Jurkat, Clone E6-1 (cell line): ENCODE measurements around the gene KRT86.

Experiments used
- DNase-seq: peaks from one replicate; pipeline ENCODE4 v3.0.0-alpha.2; 2011; ENCODE audit warnings: low read depth, low spot score
- H3K4me3 ChIP-seq: 2 replicates; pipeline ENCODE4 v1.5.1; 2011; ENCODE audit warnings: mild to moderate bottlenecking, low read length, control low read depth, moderate library complexity

The KRT86 gene

DNA sequence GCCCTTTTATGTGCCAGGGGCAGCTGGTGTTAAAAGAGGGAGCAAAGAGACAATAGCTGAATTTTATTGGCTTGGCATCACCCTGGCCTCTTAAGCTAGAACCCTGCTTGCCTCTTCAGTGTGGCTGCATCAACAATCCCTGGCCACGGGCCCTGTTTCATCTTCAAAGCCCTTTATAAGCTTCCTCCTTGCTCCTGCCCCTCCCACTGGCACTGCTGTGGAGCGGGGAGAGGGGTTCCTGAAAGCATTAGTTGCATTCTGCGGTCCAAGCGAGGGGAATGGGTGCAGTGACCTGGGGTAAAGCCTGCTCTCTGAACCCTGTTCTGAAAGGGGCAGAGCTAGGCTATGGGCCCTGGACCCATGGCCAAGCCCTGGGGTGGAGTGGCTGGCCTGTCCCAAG is 47.0 kb downstream of the KRT86 start:
- DNase-seq = no peak
- H3K4me3 ChIP-seq = no peak overlapping the region

DNA sequence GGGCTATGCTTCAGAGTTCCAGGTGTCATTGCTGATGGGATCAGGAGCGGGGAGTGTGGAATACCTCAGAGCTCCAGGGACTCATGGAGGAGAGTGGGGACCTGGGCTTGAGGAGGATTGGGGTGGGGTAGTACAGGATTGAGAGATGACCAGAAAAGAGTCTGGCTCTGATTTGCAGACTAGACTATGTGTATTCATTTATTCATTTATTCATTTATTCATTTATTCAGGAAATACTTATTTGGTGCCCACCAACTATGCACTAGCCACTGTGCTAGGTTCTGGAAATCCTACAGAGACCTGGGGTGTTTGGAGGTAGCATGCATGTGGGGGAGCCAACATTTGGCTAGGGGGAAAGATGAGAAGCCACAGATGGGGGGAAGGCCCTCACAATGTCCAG is 47.6 kb downstream of the KRT86 start:
- H3K4me3 ChIP-seq = no peak overlapping the region
- DNase-seq = no peak

DNA sequence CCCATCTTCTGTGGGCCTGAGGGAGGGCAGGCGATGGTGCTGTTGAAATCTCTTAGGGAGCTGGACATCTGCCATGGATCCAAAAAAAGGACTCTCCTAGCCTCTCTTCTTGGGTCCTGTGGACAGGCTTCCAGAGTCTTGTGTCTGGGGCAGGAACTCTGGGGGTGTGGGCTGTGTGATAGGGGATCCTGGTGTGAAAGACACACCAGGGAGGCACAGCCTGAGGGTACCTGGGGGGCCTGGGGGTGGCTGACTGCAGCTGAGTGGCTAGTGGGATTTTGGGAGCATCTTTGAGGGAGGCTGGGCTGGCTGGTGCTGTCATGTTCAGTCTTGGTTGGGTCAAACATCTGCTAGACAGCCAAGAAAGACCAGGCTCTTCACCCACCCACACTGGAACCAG is 48.6 kb downstream of the KRT86 start:
- no peak overlapping the region for H3K4me3 ChIP-seq
- no peak for DNase-seq

DNA sequence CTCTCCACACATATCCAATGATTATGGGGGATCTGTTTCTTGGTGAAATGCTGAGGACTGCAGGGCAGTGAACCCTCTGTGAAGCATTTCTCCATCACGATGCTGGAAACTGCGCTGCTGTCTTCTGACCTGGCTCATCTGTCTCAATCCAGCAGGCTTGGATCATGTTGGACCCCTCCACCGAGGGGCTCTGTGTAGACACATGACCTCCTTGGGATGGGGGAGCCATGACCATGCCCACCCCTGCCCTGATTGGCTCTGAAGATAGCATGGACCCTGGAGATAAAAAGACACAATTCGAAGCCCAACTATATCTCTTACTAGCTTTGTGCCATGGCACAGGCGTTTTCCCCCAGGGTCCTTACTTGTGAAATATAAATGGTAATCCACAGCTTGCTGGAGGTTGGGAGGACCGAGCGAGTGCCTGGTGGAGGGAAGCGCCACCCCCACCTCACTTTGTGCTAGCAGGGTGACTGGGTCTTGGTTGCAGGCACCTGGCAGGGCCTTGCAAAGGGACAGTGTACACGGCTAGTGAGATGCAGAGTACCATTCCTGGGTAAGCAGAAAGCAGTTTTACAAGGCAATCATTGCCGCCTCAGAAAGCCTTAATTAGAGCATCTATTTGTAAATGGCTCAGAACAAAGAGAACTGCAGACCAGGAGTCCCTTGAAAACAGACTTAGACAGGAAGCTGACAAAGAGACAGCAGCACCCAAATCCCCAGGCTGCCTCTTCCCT is 49.1 kb downstream of the KRT86 start:
- no peak for DNase-seq
- no peak overlapping the region for H3K4me3 ChIP-seq

DNA sequence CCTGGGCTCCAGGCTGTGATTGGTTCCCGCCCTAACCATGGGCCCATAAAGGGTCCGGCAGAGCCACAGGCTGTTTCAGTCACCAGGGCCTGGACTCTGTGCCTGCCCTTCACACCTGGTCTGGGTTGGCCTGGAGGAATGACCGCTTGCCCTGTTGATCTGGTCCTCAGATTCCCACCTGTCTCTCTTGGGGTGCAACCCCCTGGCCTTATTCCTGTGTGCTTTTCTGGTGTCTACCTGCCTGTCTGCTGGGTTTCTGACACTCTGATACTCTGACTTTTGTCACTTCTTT is 49.7 kb downstream of the KRT86 start:
- DNase-seq = no peak
- H3K4me3 ChIP-seq = no peak overlapping the region

DNA sequence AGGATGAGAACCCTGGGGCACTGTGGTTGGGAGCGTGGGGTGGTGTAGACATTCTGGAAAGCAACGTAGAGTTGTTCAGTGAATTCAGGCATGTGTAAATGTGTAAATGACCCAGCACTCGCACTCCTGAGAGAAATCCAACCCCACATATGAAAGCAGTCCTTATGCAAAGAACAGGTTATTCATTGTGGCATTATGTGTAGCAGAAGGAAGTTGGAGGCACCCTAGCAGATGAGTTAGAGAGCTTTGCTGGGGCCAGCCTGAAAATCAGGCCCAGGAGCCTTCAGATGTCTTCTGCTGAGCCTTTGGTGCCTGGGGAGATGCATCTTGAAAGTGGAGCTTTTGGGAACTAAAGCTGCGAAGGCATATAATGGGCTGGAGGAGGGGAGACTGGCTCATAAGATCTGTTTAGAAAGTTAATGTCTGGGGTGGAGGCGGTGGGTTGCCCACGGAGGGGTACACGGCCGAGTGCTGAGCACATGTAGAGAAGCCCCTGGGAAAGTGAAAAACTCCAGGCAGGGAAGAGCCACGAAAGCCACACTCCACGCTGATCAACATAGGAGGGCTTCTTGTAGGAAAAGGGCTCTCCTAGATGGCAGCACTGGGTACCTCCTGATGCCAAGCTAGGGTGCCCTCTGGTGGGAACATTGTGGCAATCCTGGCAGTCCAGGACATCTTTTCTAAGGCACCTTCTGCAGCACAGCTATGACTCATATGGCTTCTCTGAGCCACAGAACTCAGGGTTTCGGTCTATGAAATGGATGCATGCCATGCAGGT is 52.8 kb downstream of the KRT86 start:
- peak; percentile 82 for DNase-seq
- no peak overlapping the region for H3K4me3 ChIP-seq

DNA sequence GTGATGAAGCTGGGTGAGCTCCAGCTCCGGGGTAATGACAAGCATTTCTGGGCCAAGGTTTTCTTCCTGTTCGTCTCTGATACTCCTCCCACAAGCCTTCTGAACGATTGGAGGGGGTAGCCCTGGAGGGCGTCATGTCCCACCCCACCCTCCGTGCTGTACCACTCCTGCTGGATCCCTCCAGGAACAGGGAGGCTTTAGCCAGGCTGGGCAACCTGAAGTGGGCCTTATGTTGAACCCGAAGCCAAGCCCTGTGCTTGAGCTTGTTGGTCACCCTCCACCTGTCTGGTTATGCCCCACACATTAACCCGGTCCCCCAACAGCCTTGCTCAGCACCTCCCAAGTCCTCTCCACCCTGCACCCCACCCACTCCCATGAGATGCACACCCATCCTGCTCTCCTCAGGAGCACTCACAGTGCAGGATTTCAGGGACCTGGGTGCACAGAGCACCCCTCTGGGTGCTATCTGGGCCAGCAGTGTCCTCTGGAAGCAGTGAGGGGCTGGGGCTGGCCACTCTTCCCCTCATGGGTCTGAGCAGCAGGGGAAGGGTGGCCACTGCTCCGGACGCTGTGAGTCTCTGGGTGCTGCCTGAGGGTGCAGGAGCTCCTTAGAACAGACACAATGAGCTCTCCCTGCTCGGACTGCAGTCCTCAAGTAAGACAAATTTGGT is 53.5 kb downstream of the KRT86 start:
- no peak overlapping the region for H3K4me3 ChIP-seq
- DNase-seq = no peak

DNA sequence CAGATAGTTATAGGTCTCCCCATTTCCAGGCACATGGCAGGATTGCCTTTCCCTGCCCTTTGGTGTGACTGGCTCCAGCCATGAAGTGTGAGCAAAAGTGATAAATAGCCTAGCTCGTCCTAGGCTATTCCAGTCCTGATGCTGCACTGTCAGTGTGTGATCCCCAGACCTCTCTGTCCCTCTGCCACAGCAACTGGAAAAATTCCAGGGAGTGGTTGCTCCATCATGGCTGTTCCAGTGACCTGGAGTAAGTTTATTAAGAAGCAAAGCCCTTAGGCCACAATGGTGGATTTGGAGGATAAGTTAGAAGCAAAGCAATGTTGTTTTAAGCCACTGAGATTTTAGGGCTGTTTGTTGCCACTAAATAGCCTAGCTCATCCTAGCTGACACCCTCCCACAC is 56.6 kb downstream of the KRT86 start:
- no peak for DNase-seq
- H3K4me3 ChIP-seq = no peak overlapping the region

DNA sequence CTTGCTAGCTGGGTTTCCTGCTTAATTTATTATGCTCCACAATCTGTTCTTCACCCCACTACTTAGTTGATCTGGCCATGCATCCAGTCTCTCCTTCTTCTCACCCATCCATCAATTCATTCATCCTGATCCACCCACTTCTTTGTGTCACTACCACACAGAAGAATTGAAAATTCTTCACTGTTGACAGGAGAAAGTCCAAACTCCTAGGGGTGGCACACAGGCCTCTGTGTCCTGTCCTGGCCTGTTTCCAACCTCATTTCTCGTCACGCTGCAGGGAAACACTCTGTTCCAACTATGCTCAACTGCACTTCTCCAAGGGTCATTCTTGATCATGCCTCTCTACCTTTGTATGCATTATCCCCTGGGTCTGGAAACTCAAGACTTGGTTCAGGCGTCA is 57.4 kb downstream of the KRT86 start:
- H3K4me3 ChIP-seq = no peak overlapping the region
- no peak for DNase-seq

DNA sequence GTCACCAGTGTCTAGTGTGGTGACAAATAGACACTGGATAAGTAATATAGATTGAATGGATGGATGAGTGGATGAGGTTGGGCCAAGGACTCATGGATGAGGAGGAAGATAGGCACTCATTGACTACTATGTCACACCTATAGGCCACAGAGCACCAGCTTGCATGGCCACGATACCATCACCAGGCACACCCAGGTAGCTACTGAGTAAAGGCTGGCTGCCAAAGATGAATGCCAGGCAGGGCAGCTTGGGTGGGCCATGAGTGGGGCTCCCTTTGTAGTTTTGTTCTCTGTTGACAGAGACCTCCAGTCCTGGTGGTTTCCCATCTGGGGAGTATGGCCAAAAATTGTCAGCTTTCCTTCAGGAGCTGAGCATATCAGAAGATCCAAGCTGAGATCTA is 57.9 kb downstream of the KRT86 start:
- no peak overlapping the region for H3K4me3 ChIP-seq
- DNase-seq = no peak

DNA sequence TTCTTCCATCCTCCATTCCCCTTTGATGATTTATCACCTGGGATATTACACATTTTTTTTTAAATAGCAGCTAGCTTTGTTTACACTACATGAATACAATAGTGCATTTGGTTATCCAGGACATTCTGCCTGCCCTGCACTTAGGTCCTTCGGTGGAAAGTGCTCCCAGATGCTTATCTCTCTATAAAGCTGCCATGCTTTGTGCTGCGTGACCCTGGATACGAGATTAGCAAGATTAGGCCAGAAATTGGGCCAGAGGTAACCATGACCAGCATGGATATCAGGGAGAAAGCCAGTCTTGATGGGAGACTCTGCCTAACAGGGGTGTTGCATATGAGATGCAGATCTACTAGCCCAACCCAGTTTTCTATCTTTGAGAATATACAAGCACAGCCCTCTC is 58.9 kb downstream of the KRT86 start:
- no peak for DNase-seq
- no peak overlapping the region for H3K4me3 ChIP-seq

DNA sequence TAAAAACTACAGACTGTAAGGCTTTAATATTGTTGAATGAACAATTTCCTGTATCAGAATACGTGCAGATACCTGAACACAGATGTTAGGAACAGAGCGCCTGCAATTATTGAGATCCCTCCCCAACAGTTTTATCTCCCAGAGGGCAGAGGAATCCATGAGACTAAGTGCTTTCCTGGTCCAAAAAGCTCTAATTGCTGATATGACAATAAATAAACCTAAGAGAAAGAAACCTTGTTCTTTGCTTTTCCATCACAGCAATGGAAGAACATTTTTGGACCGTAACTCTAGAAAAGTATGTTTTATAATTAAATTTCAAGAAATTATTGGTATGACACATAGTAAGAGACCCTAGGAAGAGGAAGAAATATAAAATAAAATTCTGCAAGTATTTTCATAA is 59.7 kb downstream of the KRT86 start:
- no peak overlapping the region for H3K4me3 ChIP-seq
- no peak for DNase-seq

DNA sequence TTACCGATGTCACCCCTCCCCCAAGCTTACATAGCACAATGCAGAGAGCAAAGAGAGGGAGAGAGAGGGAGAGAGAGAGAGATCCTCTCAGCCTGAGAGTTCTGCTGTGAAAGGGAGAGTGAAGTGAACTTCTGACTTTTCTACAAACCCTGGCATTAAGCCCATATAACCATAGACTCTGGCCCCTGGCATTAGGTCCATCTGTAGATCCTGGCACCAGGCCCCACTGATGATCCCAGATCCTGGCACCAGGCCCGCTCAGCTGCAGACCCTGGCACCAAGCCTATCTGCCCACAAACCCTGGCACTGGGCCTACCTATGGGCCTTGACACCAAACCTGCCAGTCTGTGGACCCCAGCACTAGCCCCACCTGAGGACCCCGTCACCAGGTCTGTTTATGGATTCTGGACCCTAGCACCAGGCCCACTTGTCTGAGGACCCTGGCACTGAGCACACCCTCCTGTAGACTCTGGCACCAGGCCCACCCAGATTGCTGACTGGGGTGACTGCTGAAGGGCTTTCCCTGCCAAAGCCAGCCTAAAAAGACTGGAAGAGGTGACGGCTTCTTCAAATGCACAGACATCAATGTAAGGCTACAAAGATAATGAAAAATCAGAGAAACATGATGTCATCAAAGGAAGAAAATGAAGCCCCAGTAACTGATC is 61.3 kb downstream of the KRT86 start:
- no peak overlapping the region for H3K4me3 ChIP-seq
- DNase-seq = no peak

DNA sequence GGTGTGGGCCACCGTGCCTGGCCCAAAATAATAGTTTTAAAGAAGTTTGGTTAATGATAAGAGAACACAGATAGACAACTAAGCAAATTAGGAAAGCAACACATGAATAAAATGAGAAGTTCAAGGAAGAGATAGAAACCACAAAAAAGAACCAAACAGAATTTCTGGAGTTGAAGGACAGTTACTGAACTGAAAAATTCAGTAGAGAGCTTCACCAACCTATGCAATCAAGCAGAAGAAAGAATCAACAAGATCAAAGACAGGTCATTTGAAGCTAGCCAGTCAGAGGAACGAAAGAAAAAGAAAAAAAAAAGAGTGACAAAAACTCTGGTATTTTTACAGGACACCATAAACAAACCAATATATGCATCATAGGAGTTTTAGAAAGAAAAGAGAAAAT is 62.2 kb downstream of the KRT86 start:
- no peak for DNase-seq
- H3K4me3 ChIP-seq = no peak overlapping the region

DNA sequence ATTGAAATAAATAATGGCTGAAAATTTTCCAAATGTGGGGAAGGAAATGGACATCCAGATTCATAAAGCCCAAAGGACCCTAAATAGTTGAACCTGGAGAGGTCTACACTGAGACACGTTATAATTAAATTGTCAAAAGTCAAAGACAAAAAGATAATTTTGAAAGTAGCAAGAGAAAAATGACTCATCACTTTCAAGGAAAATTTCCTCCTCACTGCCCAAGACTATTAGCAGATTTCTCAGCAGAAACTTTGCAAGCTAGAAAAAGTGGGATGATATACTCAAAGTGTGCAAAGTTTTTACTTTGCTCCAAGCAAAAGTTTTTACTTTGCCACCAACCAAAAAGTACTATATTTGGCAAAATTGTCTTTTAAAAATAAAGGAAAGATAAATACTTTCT is 62.6 kb downstream of the KRT86 start:
- DNase-seq = no peak

DNA sequence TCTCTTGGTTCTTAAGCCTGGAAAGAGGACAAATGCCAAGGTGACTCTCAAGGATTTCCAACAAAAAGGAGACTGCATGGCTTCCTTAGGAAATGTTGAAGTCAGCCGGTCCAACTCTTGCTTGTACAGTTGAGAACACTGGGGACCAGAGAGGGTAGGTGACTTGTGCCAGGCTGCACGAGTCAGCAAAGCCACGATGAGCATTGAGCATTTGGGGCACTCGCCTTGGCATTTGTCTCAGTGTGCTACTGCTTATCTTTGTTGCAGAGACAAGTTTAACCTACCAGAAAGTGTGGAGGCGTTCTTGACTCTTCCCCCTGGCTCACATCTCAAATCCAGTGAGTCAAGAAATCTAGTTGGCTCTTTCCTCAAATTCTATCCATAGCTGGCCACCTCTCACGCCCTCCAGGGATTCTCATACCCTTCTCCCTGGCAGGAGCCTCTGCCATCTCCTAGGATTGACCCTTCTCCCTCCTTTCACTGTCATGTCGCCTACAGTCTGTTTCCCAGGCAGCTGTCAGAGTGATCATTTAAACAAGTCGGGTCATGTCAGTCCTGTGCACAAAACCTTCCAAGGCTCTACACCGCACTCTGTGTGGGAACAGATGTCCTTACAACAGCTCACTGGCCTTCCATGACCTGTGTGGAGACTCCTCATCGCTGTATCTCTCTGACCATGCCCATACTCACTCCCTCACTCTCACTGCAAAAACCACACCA is 64.0 kb downstream of the KRT86 start:
- no peak overlapping the region for H3K4me3 ChIP-seq
- DNase-seq = no peak

More for the DNA sequence above, 62.6 kb downstream of the KRT86 start:
- no peak overlapping the region for H3K4me3 ChIP-seq

DNA sequence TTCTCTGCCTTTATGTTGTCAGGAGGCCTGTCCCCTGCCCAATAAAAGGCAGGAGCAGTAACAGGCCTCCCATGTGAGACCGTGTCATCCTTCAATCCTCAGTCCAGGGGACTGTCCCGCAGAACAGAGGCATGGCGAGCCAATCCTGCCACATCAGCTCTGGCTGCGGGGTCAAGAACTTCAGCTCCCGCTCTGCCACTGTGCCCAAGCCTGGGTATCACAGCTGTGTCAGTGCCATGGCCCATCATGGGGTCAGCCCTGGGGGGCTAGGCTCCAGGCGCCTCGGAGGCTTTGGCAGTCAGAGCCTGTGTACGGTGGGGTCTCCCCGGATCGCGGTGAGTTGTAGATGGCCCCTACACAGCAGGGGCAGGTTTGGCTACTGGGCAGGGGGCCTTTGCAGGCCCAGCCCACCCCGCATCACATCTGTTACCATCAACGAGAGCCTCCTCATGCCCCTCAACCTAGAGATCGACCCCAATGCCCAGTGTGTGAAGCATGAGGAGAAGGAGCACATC is 66.7 kb downstream of the KRT86 start:
- no peak for DNase-seq
- H3K4me3 ChIP-seq = no peak overlapping the region

DNA sequence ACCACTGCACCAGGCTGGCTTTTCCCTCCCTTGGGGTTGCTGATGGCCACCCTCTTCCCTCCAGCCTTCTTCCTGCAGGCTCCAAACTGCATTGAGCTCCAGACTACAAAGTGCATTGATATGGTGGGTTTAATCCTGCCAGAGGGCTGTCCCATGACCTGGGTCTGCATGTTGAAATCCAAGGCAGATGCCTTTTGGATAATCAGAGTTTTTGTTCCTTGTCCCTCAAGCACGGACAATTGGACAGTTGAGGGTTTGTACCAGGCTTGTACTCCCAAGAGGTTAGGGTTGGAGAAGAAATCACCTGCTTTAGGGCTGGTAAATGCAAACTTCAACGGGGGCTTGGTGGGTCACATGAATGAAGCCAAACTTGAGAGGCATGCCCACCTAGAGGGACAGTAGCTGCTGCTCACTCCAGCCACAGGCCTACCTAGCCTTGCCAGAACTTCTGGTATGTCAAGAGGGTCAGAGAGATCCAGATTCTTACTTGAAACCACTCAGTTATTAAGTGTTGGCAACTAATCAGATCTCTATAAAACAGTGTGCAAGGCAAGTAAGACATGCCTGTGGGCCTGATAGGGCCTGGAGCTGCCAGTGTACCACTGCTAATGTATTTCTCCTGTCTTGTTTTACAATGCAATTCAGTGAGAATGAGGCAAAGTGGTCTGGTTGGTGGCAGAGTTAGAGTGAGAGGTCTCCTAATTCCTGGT is 68.5 kb downstream of the KRT86 start:
- no peak overlapping the region for H3K4me3 ChIP-seq
- DNase-seq = no peak

DNA sequence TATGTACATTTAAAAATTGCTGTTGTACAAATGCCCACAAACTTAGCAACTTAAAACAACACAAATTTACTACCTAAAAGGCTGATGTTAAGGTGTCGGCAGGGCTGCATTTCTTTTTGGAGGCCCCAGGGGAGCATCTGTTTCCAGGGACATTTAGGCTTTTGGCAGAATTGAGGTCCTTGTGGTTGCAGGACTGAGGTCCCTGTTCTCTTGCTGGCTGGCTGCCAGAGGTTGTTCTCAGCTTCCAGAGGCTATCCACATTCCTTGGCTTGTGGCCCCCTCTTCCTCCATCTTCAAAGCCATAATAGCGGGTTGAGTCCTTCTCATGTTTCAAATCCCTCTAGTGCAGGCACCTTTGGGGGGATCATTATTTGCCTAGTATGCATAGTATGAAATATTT is 69.1 kb downstream of the KRT86 start:
- H3K4me3 ChIP-seq = no peak overlapping the region
- DNase-seq = no peak
